ENCODE results near the gene CHL1. TPM values are rescaled to one million over a fixed set of nuclear protein-coding genes. Genes with fewer than 3 reads are reported as not detected.
"Not testable (repeated sequence)": the region's sequence is repeated elsewhere in the genome, so short reads cannot be mapped to it uniquely, and the experiment has no call there.

CHL1 gene
- total RNA-seq, 1 experiment from 2014 or later: not detected

DNA sequence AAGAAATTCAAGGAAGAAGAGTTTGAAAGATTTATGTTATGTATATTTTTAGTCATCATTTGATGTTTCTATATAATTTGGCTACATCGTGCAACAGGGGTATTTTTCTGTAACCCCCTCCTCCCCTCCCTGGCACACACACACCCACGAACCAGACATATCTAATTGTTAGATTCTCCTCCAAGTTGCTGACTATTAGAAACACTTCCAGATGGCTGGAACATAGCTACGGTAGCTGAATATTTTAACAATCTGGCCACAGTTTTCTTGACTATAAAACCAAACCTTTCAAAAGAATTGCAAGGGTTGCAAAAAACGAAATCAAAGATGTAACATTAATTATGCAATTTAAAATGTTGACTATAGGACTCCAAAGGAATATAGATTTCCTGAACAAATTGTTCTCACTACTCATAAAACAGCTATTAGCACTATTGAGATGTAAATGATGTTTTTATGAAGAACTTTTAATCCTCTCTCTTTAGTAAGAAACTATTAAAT, 154.4 kb downstream of the CHL1 start:
- no peaks in the 10 kb centered on the region; the same call in 1 of the 2 replicates for H3K9me3 ChIP-seq (replicated peaks)
- H3K4me1 ChIP-seq (replicated peaks): no peaks in the 10 kb centered on the region
- H3K27me3 ChIP-seq (replicated peaks): no peaks in the 10 kb centered on the region
- no peak overlapping the region for H3K4me3 ChIP-seq
- H3K27ac ChIP-seq: no peak overlapping the region
- H3K36me3 ChIP-seq: no peaks in the 10 kb centered on the region
- DNase-seq (ENCODE audit: low read depth in 1 of 2, low spot score in 2 of 2): no peak

DNA sequence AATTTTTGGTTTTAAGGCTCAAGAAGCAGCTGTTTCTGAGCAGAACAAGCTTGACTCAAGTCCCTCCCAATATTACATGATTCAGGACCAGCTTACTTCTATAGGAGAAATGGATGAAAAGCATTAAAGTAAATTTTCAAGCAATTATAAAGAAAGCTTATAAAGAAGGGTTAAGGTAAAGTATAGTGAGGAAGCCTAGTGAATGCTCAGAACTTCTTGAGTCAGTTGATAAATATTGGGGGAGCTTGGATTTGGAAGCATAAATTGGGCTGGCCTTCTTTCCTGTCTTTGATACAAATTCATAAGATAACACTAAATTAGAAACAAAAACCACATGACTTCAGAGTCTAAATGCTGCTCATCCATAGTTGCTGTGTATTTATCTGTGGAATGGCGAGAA, 156.0 kb downstream of the CHL1 start:
- Histone ChIP-seq H3K27me3 (replicated peaks) (no peaks in the 10 kb centered on the region), H3K4me1 (replicated peaks) (no peaks in the 10 kb centered on the region), H3K27ac (no peak overlapping the region), H3K36me3 (no peaks in the 10 kb centered on the region), H3K4me3 (no peak overlapping the region), H3K9me3 (replicated peaks) (no peaks in the 10 kb centered on the region; the same call in 1 of the 2 replicates)
- no peak for DNase-seq (ENCODE audit: low read depth in 1 of 2, low spot score in 2 of 2)

DNA sequence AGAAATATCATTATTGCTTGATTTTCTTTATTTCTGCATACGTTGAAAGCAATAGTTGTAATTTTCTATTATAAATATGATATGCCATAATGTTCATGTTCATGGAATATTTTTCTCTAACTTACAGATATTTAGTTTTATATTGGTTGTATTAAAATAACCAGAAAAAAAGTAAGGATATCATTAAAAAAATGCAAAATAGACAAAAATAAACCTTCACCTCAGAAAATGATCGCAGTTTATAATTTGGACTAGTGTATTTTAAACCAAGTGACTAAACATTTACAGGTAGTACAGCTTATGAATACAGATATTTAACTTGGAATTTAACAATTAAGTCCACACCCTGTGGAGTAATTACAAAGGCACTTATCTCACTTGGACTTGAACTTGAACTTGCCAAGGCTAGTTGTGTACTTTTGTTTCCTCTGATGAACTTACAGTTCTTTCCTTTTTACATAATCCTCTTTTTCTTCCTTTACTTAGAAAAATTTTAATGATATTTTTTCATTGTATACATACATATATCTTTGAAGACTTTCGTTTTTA, 156.7 kb downstream of the CHL1 start:
- Histone ChIP-seq H3K9me3 (replicated peaks) (no peaks in the 10 kb centered on the region; the same call in 1 of the 2 replicates), H3K4me3 (no peak overlapping the region), H3K27ac (no peak overlapping the region), H3K4me1 (replicated peaks) (no peaks in the 10 kb centered on the region), H3K36me3 (no peaks in the 10 kb centered on the region), H3K27me3 (replicated peaks) (no peaks in the 10 kb centered on the region)
- no peak for DNase-seq (ENCODE audit: low read depth in 1 of 2, low spot score in 2 of 2)

DNA sequence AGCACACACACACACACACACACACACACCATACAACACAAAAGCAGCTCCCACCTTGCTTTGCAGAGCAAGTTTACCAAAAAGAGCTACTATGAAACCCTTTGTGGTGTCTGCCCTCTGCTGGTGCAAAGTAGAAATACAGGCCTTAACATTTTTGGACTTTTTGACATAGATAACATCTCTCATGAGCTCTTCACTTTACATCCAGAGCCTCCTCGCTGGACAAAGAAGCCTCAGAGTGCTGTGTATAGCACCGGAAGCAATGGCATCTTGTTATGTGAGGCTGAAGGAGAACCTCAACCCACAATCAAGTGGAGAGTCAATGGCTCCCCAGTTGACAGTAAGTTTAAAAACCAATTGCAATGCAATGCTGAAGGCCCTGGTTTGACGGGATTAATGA, 157.9 kb downstream of the CHL1 start:
- DNase-seq (ENCODE audit: low read depth in 1 of 2, low spot score in 2 of 2): peak in 1 of 2 experiments; percentile 1
- H3K4me1 ChIP-seq (replicated peaks): no peaks in the 10 kb centered on the region
- H3K36me3 ChIP-seq: no peaks in the 10 kb centered on the region
- H3K27me3 ChIP-seq (replicated peaks): no peaks in the 10 kb centered on the region
- H3K27ac ChIP-seq: no peak overlapping the region
- H3K9me3 ChIP-seq (replicated peaks): no peaks in the 10 kb centered on the region
- no peak overlapping the region for H3K4me3 ChIP-seq

DNA sequence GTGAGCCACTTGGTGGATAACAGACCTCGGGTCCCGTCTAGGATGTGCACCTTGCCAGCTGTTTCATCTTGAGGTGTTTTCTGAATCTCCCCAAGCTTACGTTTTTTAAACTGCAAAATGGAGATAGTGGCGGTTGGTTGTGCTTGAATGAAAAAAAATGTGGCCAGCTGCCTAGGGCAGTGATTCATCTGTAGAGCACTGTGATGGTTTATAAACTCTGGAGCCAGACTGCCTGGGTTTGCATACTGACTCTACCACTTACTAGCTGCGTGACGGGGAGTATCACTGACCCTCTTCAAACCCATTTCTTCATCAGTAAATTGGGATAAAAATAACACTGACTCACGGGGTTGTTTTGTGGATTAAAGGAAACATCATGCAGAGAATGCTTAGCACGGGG, 159.1 kb downstream of the CHL1 start:
- H3K27ac ChIP-seq: no peak overlapping the region
- H3K36me3 ChIP-seq: no peaks in the 10 kb centered on the region
- DNase-seq (ENCODE audit: low read depth in 1 of 2, low spot score in 2 of 2): no peak
- H3K9me3 ChIP-seq (replicated peaks): no peaks in the 10 kb centered on the region
- no peaks in the 10 kb centered on the region for H3K4me1 ChIP-seq (replicated peaks)
- H3K4me3 ChIP-seq: no peak overlapping the region
- H3K27me3 ChIP-seq (replicated peaks): no peaks in the 10 kb centered on the region

DNA sequence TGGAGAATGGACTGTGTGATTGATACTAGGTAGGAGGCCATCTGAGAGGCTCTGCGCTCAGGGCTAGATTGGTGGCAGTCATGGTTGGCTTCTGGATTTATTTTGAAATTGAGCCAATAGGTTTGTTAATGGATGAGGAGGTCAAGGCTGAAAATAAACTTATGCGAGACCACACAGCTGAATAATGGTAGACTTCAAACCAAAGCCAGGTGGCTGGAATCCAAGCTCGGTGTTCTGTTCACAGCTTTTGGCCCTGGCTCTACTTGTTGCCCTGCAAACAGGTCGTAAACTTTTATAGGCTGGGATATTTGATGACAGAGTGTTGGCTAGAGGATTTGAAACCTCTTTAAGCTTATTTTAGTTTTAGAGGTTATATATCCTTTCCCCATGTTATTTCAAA, 160.4 kb downstream of the CHL1 start:
- Histone ChIP-seq H3K9me3 (replicated peaks) (no peaks in the 10 kb centered on the region), H3K4me1 (replicated peaks) (no peaks in the 10 kb centered on the region), H3K36me3 (no peaks in the 10 kb centered on the region), H3K27me3 (replicated peaks) (no peaks in the 10 kb centered on the region), H3K27ac (no peak overlapping the region), H3K4me3 (no peak overlapping the region)
- no peak for DNase-seq (ENCODE audit: low read depth in 1 of 2, low spot score in 2 of 2)

DNA sequence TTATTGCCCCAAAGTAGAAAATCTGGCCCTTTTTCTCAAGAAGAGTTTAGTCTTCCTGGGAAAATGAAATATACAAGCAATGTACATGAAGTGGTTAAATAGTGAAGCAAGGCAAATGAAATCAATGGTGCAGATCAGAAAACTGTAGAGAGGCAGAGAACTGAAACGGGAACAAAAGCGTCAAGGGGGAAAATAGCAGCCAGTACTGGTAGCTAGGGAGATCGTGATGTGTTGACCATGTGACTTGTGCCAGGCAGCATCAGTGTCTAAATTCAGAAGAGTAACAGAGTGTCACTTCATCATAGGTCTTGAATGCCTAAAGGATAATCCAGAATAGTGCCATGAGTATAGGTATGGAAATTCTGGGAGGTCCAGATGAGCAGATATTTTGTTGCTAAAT, 163.1 kb downstream of the CHL1 start:
- Histone ChIP-seq H3K36me3 (no peaks in the 10 kb centered on the region), H3K27me3 (replicated peaks) (no peaks in the 10 kb centered on the region), H3K9me3 (replicated peaks) (no peaks in the 10 kb centered on the region), H3K4me3 (no peak overlapping the region), H3K4me1 (replicated peaks) (no peaks in the 10 kb centered on the region), H3K27ac (no peak overlapping the region)
- no peak for DNase-seq (ENCODE audit: low read depth in 1 of 2, low spot score in 2 of 2)

DNA sequence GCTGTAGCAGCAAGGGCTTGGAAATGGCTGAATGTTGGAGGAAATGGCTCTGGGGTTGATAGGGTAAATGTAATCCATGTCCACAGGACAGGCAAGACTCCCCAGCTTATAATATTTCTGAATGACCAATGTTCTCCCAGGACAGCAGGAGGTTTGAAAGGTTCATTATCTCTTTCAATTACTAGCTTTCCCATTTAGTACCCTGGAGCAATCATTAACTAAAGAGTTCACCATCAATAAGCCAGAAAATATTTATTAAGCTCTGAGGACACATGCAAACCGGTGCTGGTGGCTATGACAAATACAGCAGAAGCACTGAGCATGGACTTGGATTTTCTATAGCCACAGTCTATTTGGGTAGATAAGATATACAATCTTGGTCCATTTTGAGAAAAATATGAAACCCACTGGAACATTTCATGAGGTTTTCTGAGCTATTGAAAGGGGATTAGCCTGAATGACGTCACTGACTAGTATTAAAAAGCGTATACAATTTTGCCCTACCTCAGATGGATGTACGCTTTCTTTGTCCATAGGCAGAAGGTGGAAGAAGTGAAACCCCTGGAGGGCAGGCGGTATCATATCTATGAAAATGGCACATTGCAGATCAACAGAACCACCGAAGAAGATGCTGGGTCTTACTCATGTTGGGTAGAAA, 166.2 kb downstream of the CHL1 start:
- Histone ChIP-seq H3K9me3 (replicated peaks) (no peaks in the 10 kb centered on the region), H3K4me1 (replicated peaks) (no peaks in the 10 kb centered on the region), H3K36me3 (no peaks in the 10 kb centered on the region), H3K27ac (no peak overlapping the region), H3K4me3 (no peak overlapping the region), H3K27me3 (replicated peaks) (no peaks in the 10 kb centered on the region)
- DNase-seq (ENCODE audit: low read depth in 1 of 2, low spot score in 2 of 2): no peak

DNA sequence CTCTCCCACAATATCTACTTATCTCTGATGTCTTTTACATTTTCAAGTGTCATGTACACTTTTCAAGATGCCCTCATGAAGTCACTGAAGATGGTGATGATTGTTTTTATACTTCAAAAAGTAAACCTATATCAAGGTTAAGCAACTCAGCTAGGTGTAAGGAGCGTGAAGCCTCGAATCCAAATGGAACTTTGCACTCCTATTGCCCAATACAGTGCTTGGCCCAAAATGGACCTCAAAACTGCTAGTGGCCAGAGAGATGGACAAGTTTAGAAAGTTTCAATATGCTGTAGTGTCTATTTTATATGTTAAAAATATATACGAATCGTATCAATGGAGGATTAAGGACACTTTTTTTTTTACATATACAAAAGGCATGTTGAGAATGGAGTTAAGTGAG, 167.7 kb downstream of the CHL1 start:
- no peak overlapping the region for H3K27ac ChIP-seq
- H3K27me3 ChIP-seq (replicated peaks): no peaks in the 10 kb centered on the region
- H3K9me3 ChIP-seq (replicated peaks): no peaks in the 10 kb centered on the region
- H3K4me3 ChIP-seq: no peak overlapping the region
- no peak for DNase-seq (ENCODE audit: low read depth in 1 of 2, low spot score in 2 of 2)
- no peaks in the 10 kb centered on the region for H3K36me3 ChIP-seq
- H3K4me1 ChIP-seq (replicated peaks): no peaks in the 10 kb centered on the region

DNA sequence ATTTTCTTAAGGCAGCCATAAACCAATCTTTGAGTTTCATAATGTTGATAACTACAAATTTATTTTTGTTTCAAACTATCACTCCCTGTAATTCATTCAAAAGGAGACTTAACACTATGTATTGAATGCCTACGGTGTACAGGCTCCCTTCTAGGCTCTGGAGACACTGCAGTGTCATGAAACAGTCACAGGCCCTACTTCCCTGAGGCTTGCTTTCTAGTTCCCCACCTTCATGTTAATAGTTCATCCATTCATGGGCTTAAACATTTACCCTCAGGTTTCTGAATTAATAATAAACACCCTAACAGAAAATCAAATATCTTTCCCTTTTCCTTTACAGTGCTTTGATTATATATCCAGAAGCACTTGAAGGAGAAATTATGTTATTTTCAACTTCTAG, 168.7 kb downstream of the CHL1 start:
- Histone ChIP-seq H3K36me3 (no peaks in the 10 kb centered on the region), H3K9me3 (replicated peaks) (no peaks in the 10 kb centered on the region), H3K4me1 (replicated peaks) (no peaks in the 10 kb centered on the region), H3K4me3 (no peak overlapping the region), H3K27ac (no peak overlapping the region), H3K27me3 (replicated peaks) (no peaks in the 10 kb centered on the region)
- no peak for DNase-seq (ENCODE audit: low read depth in 1 of 2, low spot score in 2 of 2)

DNA sequence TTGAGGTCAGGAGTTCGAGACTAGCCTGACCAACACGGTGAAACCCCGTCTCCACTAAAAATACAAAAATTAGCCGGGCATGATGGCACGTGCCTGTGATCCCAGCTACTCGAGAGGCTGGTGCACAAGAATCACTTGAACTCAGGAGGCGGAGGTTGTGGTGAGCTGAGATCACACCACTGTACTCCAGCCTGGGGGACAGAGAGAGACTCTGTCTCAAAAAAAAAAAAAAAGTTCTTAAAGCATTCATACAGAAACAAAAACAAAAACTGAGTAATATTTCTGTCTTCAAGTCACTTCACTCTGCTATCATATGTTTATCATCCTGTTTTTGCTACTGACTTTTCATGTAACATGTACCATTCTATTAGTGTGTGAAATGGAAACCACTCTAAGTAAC, 169.7 kb downstream of the CHL1 start:
- not testable (repeated sequence) for H3K4me1 ChIP-seq (replicated peaks); H3K9me3 ChIP-seq (replicated peaks); DNase-seq (ENCODE audit: low read depth in 1 of 2, low spot score in 2 of 2); H3K27me3 ChIP-seq (replicated peaks); H3K36me3 ChIP-seq; H3K27ac ChIP-seq; H3K4me3 ChIP-seq

DNA sequence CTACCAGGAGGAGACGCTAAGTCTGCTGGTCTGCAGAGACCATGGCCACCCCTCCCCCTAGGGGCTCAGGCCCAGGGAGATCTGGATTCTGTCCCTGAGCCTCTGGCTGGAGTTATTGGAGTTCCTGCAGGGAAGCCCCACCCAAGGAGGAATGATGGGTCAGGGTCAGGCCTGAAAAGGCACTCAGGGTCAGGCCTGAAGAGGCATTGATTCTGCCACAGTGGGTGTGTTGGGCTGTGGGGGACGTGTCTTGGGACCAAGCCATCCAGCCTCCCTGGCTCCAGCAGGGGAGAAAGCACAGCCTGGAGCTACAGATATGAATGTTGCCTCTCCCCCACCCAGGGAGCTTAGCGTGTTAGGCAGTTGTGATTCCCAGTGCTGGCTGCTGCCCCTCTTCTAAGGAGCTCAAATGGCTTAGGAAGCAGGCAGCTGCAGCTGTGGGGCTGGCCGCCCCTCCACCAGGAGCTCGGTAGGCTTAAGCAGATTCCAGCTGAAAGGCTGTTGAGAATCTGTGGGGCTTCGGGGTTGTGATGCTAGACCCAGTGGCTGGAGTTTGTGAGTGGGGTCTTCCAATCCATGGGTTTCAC, 176.7 kb downstream of the CHL1 start:
- DNase-seq (ENCODE audit: low read depth in 1 of 2, low spot score in 2 of 2): no peak
- Histone ChIP-seq H3K27me3 (replicated peaks) (no peaks in the 10 kb centered on the region), H3K27ac (no peak overlapping the region), H3K4me3 (no peak overlapping the region), H3K4me1 (replicated peaks) (no peaks in the 10 kb centered on the region), H3K36me3 (no peaks in the 10 kb centered on the region), H3K9me3 (replicated peaks) (0 out of 2 replicates have a peak, but pooled peaks cover 3% of the 10 kb centered on the region)

DNA sequence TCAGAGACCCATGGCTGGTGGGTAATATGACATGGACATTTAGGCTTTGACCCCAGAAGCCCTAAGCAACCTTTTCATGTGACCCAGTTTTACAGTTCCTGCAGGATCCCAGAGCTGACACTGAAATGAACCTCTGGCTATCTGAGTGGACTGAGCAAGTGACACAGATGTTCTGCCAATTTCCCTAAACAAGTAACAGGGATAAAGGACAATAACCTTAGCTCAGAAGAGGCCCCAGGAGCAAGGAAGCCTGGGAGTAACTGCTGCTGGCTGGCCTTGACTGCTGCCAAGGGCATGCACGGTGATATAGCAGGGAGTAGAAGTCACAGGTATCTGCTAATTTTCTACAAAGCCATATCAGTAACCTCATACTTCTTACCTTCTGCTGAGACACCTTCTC, 177.9 kb downstream of the CHL1 start:
- no peaks in the 10 kb centered on the region for H3K36me3 ChIP-seq
- no peaks in the 10 kb centered on the region for H3K4me1 ChIP-seq (replicated peaks)
- no peaks in the 10 kb centered on the region for H3K27me3 ChIP-seq (replicated peaks)
- no peak overlapping the region for H3K27ac ChIP-seq
- H3K4me3 ChIP-seq: no peak overlapping the region
- 0 out of 2 replicates have a peak, but pooled peaks cover 3% of the 10 kb centered on the region for H3K9me3 ChIP-seq (replicated peaks)
- DNase-seq (ENCODE audit: low read depth in 1 of 2, low spot score in 2 of 2): no peak

DNA sequence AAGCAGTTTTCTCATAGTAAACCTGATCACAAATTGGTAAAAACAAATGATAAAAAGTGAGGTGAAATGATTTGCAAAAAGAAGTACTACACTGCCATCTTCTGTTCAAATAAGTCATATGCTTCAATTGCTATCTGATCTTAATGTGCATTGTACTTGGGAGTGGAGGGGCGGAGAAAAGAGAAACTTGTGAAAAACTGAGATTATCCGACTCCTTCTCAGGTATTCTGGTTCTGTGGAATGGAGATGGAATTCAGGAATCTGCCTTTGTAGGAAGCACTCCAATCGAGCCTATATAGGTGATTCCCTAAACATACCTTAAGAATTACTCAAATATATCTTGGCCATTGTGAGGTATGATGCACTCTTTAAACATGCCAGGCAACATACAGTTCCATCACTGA, 180.6 kb downstream of the CHL1 start:
- Histone ChIP-seq H3K27ac (no peak overlapping the region), H3K4me1 (replicated peaks) (no peaks in the 10 kb centered on the region), H3K36me3 (no peaks in the 10 kb centered on the region), H3K4me3 (no peak overlapping the region), H3K9me3 (replicated peaks) (0 out of 2 replicates have a peak, but pooled peaks cover 3% of the 10 kb centered on the region), H3K27me3 (replicated peaks) (no peaks in the 10 kb centered on the region)
- DNase-seq (ENCODE audit: low read depth in 1 of 2, low spot score in 2 of 2): no peak
